ENCODE measurements around the gene THADA.
"Not testable (repeated sequence)": the region's sequence is repeated elsewhere in the genome, so short reads cannot be mapped to it uniquely, and the experiment has no call there.

Gene THADA

DNA sequence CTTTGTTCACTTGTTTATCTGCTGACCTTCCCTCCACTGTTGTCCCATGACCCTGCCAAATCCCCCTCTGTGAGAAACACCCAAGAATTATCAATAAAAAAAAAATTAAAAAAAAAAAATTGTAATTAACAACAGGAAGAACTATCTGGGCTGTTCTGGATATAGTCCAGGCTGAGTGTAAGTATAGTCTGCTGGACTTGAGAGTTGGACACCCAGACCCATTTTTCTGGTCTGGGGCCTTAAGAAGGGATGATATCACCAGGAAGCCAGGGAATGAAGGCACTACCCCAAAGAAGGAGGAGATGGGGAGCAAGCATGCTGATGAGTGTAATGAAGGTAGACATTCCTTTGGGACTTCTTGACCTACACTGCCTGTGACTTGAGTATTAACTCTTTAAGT is 297.3 kb downstream of the THADA start:
- H3K36me3 ChIP-seq (ENCODE audit: control insufficient read depth, insufficient read depth, low read length): no peaks in the 10 kb centered on the region
- H3K27ac ChIP-seq (ENCODE audit: low read depth, low read length, severe bottlenecking): no peak overlapping the region
- H3K9me3 ChIP-seq (ENCODE audit: control insufficient read depth, low read length): peaks cover 7% of the 10 kb centered on the region
- H3K4me1 ChIP-seq (ENCODE audit: control insufficient read depth, insufficient read depth, low read length, poor library complexity, severe bottlenecking): peaks cover 3% of the 10 kb centered on the region
- H3K4me3 ChIP-seq (ENCODE audit: extremely low read depth, insufficient read depth, low read length, poor library complexity, severe bottlenecking): no peak overlapping the region

DNA sequence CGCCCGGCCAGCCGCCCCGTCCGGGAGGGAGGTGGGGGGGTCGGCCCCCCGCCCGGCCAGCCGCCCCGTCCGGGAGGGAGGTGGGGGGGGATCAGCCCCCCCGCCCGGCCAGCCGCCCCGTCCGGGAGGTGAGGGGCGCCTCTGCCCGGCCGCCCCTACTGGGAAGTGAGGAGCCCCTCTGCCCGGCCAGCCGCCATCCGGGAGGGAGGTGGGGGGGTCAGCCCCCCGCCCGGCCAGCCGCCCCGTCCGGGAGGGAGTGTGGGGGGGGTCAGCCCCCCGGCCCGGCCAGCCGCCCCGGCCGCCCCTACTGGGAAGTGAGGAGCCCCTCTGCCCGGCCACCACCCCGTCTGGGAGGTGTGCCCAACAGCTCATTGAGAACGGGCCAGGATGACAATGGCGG is 298.1 kb downstream of the THADA start:
- H3K27ac ChIP-seq (ENCODE audit: low read depth, low read length, severe bottlenecking); H3K36me3 ChIP-seq (ENCODE audit: control insufficient read depth, insufficient read depth, low read length); H3K9me3 ChIP-seq (ENCODE audit: control insufficient read depth, low read length); H3K4me3 ChIP-seq (ENCODE audit: extremely low read depth, insufficient read depth, low read length, poor library complexity, severe bottlenecking): not testable (repeated sequence)
- WGBS, 2 experiments (ENCODE audit: insufficient coverage in 2 of 2): 100% methylated on average over 2 of the region's 36 CpGs; no CpG with 5 or more reads in 1 of the 2 experiments
- H3K4me1 ChIP-seq (ENCODE audit: control insufficient read depth, insufficient read depth, low read length, poor library complexity, severe bottlenecking): peaks cover 11% of the 10 kb centered on the region

DNA sequence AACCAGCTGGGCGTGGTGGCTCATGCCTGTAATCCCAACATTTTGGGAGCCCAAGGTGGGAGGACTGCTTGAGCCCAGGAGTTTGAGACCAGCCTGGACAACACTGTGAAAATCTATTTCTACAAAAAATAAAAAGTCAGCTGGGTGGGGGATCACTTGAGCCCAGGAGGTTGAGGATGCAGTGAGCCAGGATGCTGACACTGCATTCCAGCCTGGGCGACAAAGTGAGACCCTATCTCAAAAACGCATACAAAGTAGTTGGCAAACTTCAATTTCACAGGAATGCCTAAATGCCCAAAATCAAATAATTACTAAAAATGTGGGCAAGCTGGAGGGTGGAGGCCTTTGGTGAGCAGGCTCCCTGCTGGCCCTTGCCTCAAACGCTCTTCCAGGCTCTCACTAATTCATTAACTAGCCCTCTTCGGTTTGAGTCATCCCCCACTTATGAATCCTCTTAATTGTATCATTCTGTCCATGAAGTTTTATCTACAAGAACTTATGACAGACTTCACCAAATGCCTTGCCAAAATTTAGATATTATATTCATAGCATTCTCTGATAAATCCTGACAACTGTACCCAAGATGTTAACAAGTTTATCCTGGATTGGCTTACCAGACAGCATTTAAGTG is 300.8 kb downstream of the THADA start:
- Histone ChIP-seq H3K27ac (ENCODE audit: low read depth, low read length, severe bottlenecking) (no peak overlapping the region), H3K4me1 (ENCODE audit: control insufficient read depth, insufficient read depth, low read length, poor library complexity, severe bottlenecking) (peaks cover 18% of the 10 kb centered on the region), H3K4me3 (ENCODE audit: extremely low read depth, insufficient read depth, low read length, poor library complexity, severe bottlenecking) (no peak overlapping the region), H3K9me3 (ENCODE audit: control insufficient read depth, low read length) (peaks cover 7% of the 10 kb centered on the region), H3K36me3 (ENCODE audit: control insufficient read depth, insufficient read depth, low read length) (peaks cover 13% of the 10 kb centered on the region)
- 83 to 85% methylated on average over 2 to 3 of the region's 5 CpGs for WGBS, 2 experiments (ENCODE audit: insufficient coverage in 2 of 2)

DNA sequence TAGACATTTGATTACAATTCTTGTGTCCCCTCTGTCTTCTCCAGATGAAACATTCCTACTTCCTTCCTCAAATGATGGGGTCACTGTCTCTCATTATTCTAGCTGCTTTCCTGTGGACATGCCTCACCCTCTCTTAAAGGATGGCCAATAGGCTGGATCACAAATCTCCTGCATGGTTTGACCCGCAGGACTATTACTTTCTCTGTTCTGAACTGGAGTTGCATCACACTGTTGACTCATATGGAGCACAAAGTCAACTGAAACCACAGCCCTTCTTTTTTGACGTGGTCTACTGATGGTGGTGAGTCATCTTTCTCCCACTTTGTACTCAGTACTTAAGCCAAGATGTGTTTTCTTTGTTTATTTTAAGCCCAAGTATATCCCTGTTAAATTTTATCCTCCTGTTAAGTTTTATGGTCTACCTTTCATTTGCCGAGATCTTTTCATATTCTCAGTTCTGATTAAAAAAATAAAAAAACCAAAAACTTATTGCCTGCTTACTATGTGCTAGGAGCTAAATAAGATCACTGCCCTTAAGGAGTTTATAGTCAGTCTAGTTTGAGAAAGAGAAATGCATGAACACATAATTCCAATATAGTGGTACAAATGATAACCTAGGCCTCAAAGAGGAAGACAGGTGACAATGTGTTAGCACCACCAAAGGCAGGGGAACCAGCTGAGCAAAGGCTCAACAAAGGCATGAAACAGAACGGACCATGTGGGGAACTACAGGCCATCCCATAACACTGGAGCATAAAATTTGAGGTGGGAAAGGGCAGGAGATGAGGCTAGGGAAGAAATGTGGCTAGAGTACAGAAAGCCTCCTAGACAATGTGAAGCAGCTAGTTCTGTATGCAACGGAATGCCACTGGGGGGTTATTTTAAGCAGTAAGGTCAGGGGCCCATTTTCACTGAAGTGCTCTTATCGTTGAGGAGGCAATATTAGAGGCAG is 301.8 kb downstream of the THADA start:
- H3K27ac ChIP-seq (ENCODE audit: low read depth, low read length, severe bottlenecking): peak overlapping the region; percentile 86
- H3K4me1 ChIP-seq (ENCODE audit: control insufficient read depth, insufficient read depth, low read length, poor library complexity, severe bottlenecking): peaks cover 18% of the 10 kb centered on the region
- no peak overlapping the region for H3K4me3 ChIP-seq (ENCODE audit: extremely low read depth, insufficient read depth, low read length, poor library complexity, severe bottlenecking)
- peaks cover 7% of the 10 kb centered on the region for H3K9me3 ChIP-seq (ENCODE audit: control insufficient read depth, low read length)
- peaks cover 19% of the 10 kb centered on the region for H3K36me3 ChIP-seq (ENCODE audit: control insufficient read depth, insufficient read depth, low read length)
- 85 to 86% methylated on average over 2 to 3 of the region's 6 CpGs for WGBS, 2 experiments (ENCODE audit: insufficient coverage in 2 of 2)

DNA sequence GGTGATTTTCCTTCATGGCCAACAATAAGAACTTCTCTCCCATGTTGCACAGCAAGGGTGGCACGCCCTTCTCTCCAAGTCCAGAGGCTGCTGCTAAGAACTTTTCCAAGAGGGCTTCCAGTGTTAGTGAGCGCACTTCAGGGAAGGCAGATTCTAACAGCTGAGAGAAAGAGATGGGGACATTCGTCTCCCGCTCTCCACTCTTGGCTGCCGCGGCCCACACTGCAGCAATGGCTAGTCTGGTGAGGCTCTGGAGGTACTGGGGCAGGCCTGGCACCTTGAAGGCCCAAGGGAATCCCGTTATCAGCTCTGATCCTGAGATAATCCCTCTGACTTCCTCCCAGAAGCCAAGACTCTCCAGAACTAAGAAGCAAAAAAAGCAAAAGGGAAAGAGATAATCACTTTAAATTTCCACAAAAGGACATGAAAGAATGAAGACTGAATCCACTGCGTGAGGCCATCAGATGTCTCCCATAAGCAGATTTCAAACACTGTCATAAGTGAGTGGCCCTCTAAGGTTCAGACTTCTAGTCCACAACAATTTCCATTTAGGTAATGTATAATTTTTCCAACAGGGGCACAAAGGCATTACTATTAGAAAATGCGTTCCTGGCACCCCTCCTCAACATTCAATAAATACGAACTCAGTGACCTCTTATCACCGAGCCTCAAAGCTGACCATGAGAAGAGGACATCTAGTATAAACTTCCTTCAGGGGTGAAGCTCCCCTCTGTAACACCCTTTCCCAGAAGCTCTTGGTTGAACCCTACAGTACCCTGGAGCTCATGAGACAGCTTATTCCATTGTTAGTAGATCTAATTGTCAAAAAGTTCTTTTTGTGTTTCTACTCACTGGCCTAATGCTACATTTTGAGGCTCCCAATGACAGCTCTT is 302.7 kb downstream of the THADA start:
- Histone ChIP-seq H3K4me3 (ENCODE audit: extremely low read depth, insufficient read depth, low read length, poor library complexity, severe bottlenecking) (no peak overlapping the region), H3K27ac (ENCODE audit: low read depth, low read length, severe bottlenecking) (peak overlapping the region; percentile 86), H3K4me1 (ENCODE audit: control insufficient read depth, insufficient read depth, low read length, poor library complexity, severe bottlenecking) (peaks cover 18% of the 10 kb centered on the region), H3K9me3 (ENCODE audit: control insufficient read depth, low read length) (peaks cover 7% of the 10 kb centered on the region), H3K36me3 (ENCODE audit: control insufficient read depth, insufficient read depth, low read length) (peaks cover 19% of the 10 kb centered on the region)
- 92 to 94% methylated on average over 8 to 10 of the region's 11 CpGs for WGBS, 2 experiments (ENCODE audit: insufficient coverage in 2 of 2)

DNA sequence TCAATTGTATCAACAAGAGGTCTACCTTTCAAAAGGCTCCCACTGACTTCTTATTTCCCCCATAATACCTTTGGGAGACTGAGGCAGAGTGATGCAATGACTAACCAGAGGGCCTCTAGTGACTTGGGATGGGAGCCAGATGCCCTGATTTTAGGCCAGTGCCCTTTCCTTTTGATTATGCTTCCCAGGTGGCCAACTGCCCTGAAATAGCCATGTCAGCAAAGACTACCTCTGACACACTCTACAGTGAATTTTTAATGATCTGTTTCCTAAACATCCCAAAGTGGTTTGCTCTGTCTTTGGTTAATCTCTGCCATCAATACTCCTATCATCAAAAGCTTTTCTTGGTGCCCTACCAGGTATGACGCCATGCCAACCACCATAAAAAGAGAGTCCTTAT is 303.5 kb downstream of the THADA start:
- Histone ChIP-seq H3K4me3 (ENCODE audit: extremely low read depth, insufficient read depth, low read length, poor library complexity, severe bottlenecking) (no peak overlapping the region), H3K36me3 (ENCODE audit: control insufficient read depth, insufficient read depth, low read length) (peaks cover 24% of the 10 kb centered on the region), H3K9me3 (ENCODE audit: control insufficient read depth, low read length) (peaks cover 10% of the 10 kb centered on the region), H3K27ac (ENCODE audit: low read depth, low read length, severe bottlenecking) (no peak overlapping the region), H3K4me1 (ENCODE audit: control insufficient read depth, insufficient read depth, low read length, poor library complexity, severe bottlenecking) (peaks cover 18% of the 10 kb centered on the region)
- WGBS, 2 experiments (ENCODE audit: insufficient coverage in 2 of 2): 100% methylated on average over 1 of the region's 1 CpG

DNA sequence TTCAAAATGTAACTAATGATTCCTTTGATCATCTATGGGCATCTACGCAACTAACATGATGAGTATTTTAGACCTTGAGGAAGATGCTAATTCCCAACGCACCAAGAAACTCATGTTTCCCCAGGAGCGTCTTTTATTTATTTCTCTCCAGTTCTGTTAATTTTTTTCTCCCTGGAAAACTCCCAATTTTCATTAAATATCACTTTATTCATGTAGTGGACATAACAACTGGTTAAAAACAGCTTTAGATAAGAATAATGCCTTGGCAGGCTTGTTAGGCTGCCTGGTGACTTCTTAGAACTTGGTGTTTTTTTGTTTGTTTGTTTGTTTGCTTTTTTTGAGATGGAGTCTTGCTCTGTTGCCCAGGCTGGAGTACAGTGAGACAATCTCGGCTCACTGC is 306.5 kb downstream of the THADA start:
- H3K4me1 ChIP-seq (ENCODE audit: control insufficient read depth, insufficient read depth, low read length, poor library complexity, severe bottlenecking): peaks cover 18% of the 10 kb centered on the region
- 89% methylated on average over 3 of the region's 4 CpGs; no CpG with 5 or more reads in 1 of the 2 experiments for WGBS, 2 experiments (ENCODE audit: insufficient coverage in 2 of 2)

DNA sequence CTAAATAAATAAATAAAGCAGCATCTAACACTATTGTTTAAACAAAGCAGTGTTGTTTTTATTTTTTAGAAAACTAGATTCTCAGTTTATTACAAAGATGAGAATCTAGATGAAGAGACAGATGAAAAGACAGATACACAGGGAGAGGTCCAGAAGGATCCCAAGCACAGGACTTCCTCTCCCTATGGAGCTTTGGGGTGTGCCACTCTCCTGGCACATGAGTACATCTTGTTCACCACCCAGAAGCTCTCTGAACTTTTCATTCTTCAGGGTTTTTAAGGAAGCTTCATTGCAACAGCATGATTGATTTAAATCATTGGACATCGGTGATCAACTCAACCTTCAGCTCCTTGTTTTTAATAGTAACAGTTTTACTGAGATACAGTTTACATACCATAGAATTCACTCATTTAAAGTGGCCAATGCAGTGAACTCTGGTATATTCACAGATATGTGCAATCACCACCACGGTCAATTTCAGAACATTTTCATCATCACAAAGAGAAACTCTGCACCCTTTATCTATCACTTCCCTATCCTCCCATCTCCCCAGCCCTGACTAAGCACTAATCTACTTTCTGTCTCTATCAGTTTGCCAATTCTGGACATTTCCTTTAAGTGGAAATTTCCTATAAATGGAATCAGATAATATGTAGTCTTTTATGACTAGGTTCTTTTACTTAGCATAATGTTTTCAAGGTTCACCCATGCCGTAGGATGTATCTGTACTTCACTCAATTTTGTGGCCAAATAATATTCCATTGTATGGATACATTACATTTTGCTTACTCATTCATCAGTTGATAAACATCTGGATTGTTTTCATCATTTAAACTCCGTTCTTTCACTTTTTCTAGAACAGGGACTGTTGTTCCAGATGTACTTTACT is 307.2 kb downstream of the THADA start:
- H3K27ac ChIP-seq (ENCODE audit: low read depth, low read length, severe bottlenecking): no peak overlapping the region
- no peak overlapping the region for H3K4me3 ChIP-seq (ENCODE audit: extremely low read depth, insufficient read depth, low read length, poor library complexity, severe bottlenecking)
- H3K4me1 ChIP-seq (ENCODE audit: control insufficient read depth, insufficient read depth, low read length, poor library complexity, severe bottlenecking): peaks cover 16% of the 10 kb centered on the region
- peaks cover 60% of the 10 kb centered on the region for H3K36me3 ChIP-seq (ENCODE audit: control insufficient read depth, insufficient read depth, low read length)
- peaks cover 20% of the 10 kb centered on the region for H3K9me3 ChIP-seq (ENCODE audit: control insufficient read depth, low read length)
- WGBS, 2 experiments (ENCODE audit: insufficient coverage in 2 of 2): 88 to 89% methylated on average over 1 to 3 of the region's 4 CpGs

More for the DNA sequence above, 306.5 kb downstream of the THADA start:
- peaks cover 17% of the 10 kb centered on the region for H3K9me3 ChIP-seq (ENCODE audit: control insufficient read depth, low read length)
- H3K4me3 ChIP-seq (ENCODE audit: extremely low read depth, insufficient read depth, low read length, poor library complexity, severe bottlenecking): no peak overlapping the region
- H3K36me3 ChIP-seq (ENCODE audit: control insufficient read depth, insufficient read depth, low read length): peaks cover 53% of the 10 kb centered on the region
- H3K27ac ChIP-seq (ENCODE audit: low read depth, low read length, severe bottlenecking): no peak overlapping the region

DNA sequence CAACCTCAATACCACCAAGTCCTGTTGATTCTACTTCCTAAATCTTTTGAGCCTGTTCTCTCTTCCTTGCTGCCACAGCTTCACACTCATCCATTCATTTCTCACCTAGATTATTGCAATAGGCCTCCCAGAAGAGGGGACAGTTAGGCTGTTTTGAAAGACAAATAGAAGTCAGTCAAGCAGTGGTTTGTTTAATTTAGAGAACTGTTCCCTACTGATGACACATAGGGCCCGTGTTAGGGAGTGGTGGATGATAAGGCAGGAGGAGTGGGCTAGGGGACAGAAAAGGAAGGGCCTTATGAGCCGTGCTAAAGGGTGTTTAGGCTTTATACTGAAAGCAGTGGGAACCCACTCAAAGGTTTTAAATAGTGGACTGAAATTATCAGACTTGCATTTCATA is 309.9 kb downstream of the THADA start:
- 89 to 95% methylated on average over 2 of the region's 2 CpGs for WGBS, 2 experiments (ENCODE audit: insufficient coverage in 2 of 2)
- Histone ChIP-seq H3K36me3 (ENCODE audit: control insufficient read depth, insufficient read depth, low read length) (peaks cover 77% of the 10 kb centered on the region), H3K4me1 (ENCODE audit: control insufficient read depth, insufficient read depth, low read length, poor library complexity, severe bottlenecking) (no peaks in the 10 kb centered on the region), H3K27ac (ENCODE audit: low read depth, low read length, severe bottlenecking) (no peak overlapping the region), H3K4me3 (ENCODE audit: extremely low read depth, insufficient read depth, low read length, poor library complexity, severe bottlenecking) (no peak overlapping the region), H3K9me3 (ENCODE audit: control insufficient read depth, low read length) (peaks cover 24% of the 10 kb centered on the region)

DNA sequence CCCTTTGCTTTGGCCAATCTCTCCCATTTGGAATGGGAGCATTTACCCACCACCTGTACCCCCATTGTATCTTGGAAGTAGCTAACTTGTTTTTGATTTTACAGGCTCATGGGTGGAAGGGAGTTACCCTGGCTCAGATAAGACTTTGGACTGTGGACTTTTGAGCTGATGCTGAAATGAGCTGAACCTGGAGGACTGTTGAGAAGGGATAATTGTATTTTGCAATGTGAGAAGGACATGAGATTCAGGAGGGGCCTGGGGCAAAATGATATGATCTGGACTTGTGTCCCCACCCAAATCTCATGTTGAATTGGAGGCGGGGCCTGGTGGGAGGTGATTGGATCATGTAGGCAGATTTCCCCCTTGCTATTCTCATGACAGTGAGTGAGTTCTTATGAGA is 310.9 kb downstream of the THADA start:
- Histone ChIP-seq H3K27ac (ENCODE audit: low read depth, low read length, severe bottlenecking) (no peak overlapping the region), H3K4me3 (ENCODE audit: extremely low read depth, insufficient read depth, low read length, poor library complexity, severe bottlenecking) (no peak overlapping the region), H3K36me3 (ENCODE audit: control insufficient read depth, insufficient read depth, low read length) (peaks cover 69% of the 10 kb centered on the region), H3K9me3 (ENCODE audit: control insufficient read depth, low read length) (peaks cover 24% of the 10 kb centered on the region), H3K4me1 (ENCODE audit: control insufficient read depth, insufficient read depth, low read length, poor library complexity, severe bottlenecking) (no peaks in the 10 kb centered on the region)
- 100% methylated on average over 1 of the region's 1 CpG; no CpG with 5 or more reads in 1 of the 2 experiments for WGBS, 2 experiments (ENCODE audit: insufficient coverage in 2 of 2)
